CD4-positive, alpha-beta T cell treated with Interleukin-6 for 4 hours (primary cell): Measurements from ENCODE around the gene SLC6A17.

Source experiments
- DNase-seq: peaks from one replicate; pipeline ENCODE4 v3.0.0-alpha.2; 2020; ENCODE audit warnings: mixed read lengths

SLC6A17 gene

GRCh38 chr1:110205591-110206155 is 55.4 kb downstream of the SLC6A17 start:
- no peak for DNase-seq

GRCh38 chr1:110206261-110206920 is 56.1 kb downstream of the SLC6A17 start:
- DNase-seq = no peak

- DNase-seq = peak; percentile 86
Measured at GRCh38 chr1:110207831-110208230, 57.5 kb downstream of the SLC6A17 start.

GRCh38 chr1:110208916-110209645 is 58.8 kb downstream of the SLC6A17 start:
- no peak for DNase-seq

GRCh38 chr1:110209715-110210603 is 59.7 kb downstream of the SLC6A17 start, which contains the start of gene KCNC4:
Gene KCNC4, plus strand, starts transcription at chr1:110210314. Its CDS starts 1,186 bp downstream, at chr1:110211500.
- peak; percentile 96 for DNase-seq

GRCh38 chr1:110210604-110211495 is 60.6 kb downstream of the SLC6A17 start:
- DNase-seq = peak; percentile 74

GRCh38 chr1:110211496-110212168 is 61.3 kb downstream of the SLC6A17 start:
- DNase-seq = no peak

GRCh38 chr1:110212169-110213142 is 62.2 kb downstream of the SLC6A17 start:
- no peak for DNase-seq

GRCh38 chr1:110213143-110213540 is 62.8 kb downstream of the SLC6A17 start:
- DNase-seq = no peak

- DNase-seq = no peak
Measured at GRCh38 chr1:110214454-110215404, 64.4 kb downstream of the SLC6A17 start.

- DNase-seq = no peak
Measured at GRCh38 chr1:110215621-110216515, 65.6 kb downstream of the SLC6A17 start.

- no peak for DNase-seq
Measured at GRCh38 chr1:110216844-110217444, 66.7 kb downstream of the SLC6A17 start.

- no peak for DNase-seq
Measured at GRCh38 chr1:110218137-110218536, 67.8 kb downstream of the SLC6A17 start.

GRCh38 chr1:110218739-110219138 is 68.4 kb downstream of the SLC6A17 start:
- no peak for DNase-seq

- no peak for DNase-seq
Measured at GRCh38 chr1:110220324-110220723, 70.0 kb downstream of the SLC6A17 start.

GRCh38 chr1:110221119-110221518 is 70.8 kb downstream of the SLC6A17 start:
- DNase-seq = no peak

- DNase-seq = no peak
Measured at GRCh38 chr1:110223127-110223526, 72.8 kb downstream of the SLC6A17 start.
